GM12864 (cell line): ENCODE results near the gene PAQR5.
A peak's percentile ranks its signal among the peaks of the same experiment; 100 is the strongest.
"Not testable (repeated sequence)": the region's sequence is repeated elsewhere in the genome, so short reads cannot be mapped to it uniquely, and the experiment has no call there.

ENCODE experiments used
- DNase-seq: peaks from one replicate; pipeline ENCODE4 v3.0.0-alpha.2; 2011; ENCODE audit warnings: low read depth
- H3K4me3 ChIP-seq: 2 replicates; pipeline ENCODE4 v1.5.1; 2011; ENCODE audit warnings: mild to moderate bottlenecking, low read depth, low read length, control low read depth
- CTCF ChIP-seq: IDR thresholded peaks from 2 replicates; pipeline ENCODE4 v1.5.1; 2011; ENCODE audit warnings: low read depth, mild to moderate bottlenecking, moderate library complexity, low read length, control low read depth, inconsistent platforms; ENCODE audit errors: missing control alignments

Gene PAQR5

GRCh38 chr15:69299943-69300588, 1.4 kb downstream of the PAQR5 start:
- no peak overlapping the region for H3K4me3 ChIP-seq
- no peak for DNase-seq
- TF ChIP-seq CTCF = no peak

- DNase-seq, H3K4me3 ChIP-seq: not testable (repeated sequence)
Observed at GRCh38 chr15:69301101-69301500, 2.4 kb downstream of the PAQR5 start.

- H3K4me3 ChIP-seq, DNase-seq: not testable (repeated sequence)
Observed at GRCh38 chr15:69302087-69302486, 3.4 kb downstream of the PAQR5 start.

GRCh38 chr15:69302929-69303328, 4.2 kb downstream of the PAQR5 start:
- TF ChIP-seq CTCF = no peak
- DNase-seq = no peak
- no peak overlapping the region for H3K4me3 ChIP-seq

DNA sequence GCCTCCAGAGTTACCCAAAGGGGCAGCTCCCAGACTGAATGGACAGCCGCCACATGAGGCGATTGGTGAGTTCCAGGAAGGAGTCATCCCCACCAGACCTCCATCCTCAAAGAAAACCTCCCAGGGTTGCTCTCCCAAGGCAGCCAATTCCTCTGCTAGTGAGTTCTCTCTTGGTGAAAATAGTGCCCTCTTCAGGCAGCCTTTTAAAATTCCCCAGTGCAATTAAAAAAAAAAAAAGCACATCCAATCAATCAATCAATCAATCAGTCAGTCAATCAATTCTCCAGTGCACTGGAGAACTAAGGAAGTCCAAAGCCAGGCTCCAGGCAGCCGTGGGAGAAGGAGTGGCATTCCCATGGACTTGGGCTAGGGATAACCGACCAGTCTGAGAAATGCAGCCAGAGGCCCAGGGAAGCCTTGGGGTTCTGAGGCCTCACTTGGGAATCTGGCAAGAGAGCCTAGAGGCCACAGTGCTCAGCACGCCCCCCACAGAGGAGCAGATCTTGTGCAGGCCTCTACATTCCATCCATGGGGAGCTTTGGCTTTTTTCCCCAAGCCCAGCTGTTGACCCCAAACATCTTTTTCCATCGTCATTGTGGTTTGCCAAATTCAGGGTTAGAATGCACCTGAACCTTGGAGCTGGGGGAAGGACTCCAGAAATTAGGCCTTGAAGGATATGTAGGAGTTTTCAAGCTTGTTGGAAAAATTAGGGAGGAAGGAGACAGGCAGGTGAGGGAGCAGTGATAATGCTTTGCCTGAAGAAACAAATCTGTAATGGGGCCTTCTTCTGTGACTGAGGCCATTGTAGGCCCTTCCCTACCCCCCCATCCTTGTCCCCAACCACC, 4.8 kb downstream of the PAQR5 start:
- no peak overlapping the region for H3K4me3 ChIP-seq
- no peak for DNase-seq
- peak; percentile 17 for TF ChIP-seq CTCF

DNA sequence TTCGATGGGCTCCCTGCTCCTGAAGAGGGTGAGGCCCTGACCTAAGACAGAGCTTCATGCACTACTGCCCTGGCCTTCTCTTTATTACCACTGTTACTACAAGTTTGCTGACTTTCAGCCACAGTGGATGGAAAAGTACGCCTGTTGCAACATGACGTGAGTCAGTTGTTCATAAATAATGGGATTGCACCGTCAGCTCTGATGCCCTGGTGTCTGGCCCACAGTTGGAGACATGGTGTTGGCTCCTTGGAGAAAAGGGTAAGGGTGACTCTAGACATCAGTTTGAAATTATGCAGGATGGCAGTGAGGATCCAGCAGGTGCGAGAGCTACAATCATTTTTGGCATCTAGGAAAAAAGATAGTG, 5.5 kb downstream of the PAQR5 start:
- no peak for DNase-seq
- H3K4me3 ChIP-seq = no peak overlapping the region
- TF ChIP-seq CTCF = no peak

- H3K4me3 ChIP-seq = no peak overlapping the region
- TF ChIP-seq CTCF = no peak
- no peak for DNase-seq
Observed at GRCh38 chr15:69305204-69305931, 6.7 kb downstream of the PAQR5 start.
